ENCODE measurements around the gene MC3R. TPM values are rescaled to one million over a fixed set of nuclear protein-coding genes. Genes with fewer than 3 reads are reported as not detected.

Gene MC3R
- total RNA-seq, 1 donor from 2014 or later = not detected

DNA sequence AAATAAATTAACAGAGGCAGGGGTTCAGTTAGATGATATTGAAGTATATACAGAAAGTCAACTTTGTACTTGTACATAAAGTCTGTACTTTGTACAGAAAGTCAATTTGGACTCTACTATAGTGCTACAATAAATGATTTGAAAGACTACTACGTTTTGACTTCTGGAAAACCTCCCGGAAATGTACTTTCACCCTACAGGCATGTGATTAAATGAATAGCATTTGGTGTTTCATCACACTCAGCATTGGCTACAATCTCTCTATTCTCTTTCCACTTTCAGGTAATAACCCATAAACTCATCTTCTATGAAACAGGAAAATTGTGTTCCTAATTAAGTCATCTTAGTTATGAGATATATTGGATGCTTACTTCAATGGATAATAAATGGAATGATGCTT, 25.6 kb upstream of the MC3R start:
- no peak overlapping the region for H3K9ac ChIP-seq (ENCODE audit: low read length)
- H3K4me3 Mint-ChIP-seq (ENCODE audit: unreplicated experiment) = no peak overlapping the region
- H3K27ac ChIP-seq (ENCODE audit: low read depth, low read length) = no peak overlapping the region
- H3K27me3 Mint-ChIP-seq (ENCODE audit: low read depth, unreplicated experiment) = no peaks in the 10 kb centered on the region
- no peaks in the 10 kb centered on the region for H4K20me1 ChIP-seq (ENCODE audit: insufficient read depth, low read length)
- FAIRE-seq (no peak), DNase-seq (ENCODE audit: low read depth) (no peak)
- H3K9me3 ChIP-seq (ENCODE audit: insufficient read depth, low read depth, low read length) = peaks cover 11% of the 10 kb centered on the region
- no peak overlapping the region for H2AFZ ChIP-seq (ENCODE audit: low read depth, low read length)
- no peak overlapping the region for H3K4me2 ChIP-seq (ENCODE audit: low read length)
- H3K79me2 ChIP-seq (ENCODE audit: insufficient read depth, low read length) = no peaks in the 10 kb centered on the region
- H3K36me3 ChIP-seq (ENCODE audit: insufficient read depth, low read length) = no peaks in the 10 kb centered on the region
- TF ChIP-seq, protein P1, sequence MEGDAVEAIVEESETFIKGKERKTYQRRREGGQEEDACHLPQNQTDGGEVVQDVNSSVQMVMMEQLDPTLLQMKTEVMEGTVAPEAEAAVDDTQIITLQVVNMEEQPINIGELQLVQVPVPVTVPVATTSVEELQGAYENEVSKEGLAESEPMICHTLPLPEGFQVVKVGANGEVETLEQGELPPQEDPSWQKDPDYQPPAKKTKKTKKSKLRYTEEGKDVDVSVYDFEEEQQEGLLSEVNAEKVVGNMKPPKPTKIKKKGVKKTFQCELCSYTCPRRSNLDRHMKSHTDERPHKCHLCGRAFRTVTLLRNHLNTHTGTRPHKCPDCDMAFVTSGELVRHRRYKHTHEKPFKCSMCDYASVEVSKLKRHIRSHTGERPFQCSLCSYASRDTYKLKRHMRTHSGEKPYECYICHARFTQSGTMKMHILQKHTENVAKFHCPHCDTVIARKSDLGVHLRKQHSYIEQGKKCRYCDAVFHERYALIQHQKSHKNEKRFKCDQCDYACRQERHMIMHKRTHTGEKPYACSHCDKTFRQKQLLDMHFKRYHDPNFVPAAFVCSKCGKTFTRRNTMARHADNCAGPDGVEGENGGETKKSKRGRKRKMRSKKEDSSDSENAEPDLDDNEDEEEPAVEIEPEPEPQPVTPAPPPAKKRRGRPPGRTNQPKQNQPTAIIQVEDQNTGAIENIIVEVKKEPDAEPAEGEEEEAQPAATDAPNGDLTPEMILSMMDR (IDR thresholded peaks at IDR 0.05; ENCODE audit: insufficient read depth, low read depth, low read length) = no peak
- TF ChIP-seq EZH2 (IDR thresholded peaks at IDR 0.05; ENCODE audit: insufficient read depth, low read length) = no peak
- H3K4me1 Mint-ChIP-seq (ENCODE audit: low read depth, unreplicated experiment) = no peaks in the 10 kb centered on the region
- no peaks in the 10 kb centered on the region for H3K27me3 ChIP-seq (ENCODE audit: insufficient read depth, low read length)
- no peaks in the 10 kb centered on the region for H3K36me3 Mint-ChIP-seq (ENCODE audit: low read depth, unreplicated experiment)
- no peaks in the 10 kb centered on the region for H3K4me1 ChIP-seq (ENCODE audit: insufficient read depth, low read length)
- no peak overlapping the region for H3K4me3 ChIP-seq (ENCODE audit: insufficient read depth, low read depth, low read length)
- H3K27ac Mint-ChIP-seq (ENCODE audit: unreplicated experiment) = no peak overlapping the region
- H3K9me3 Mint-ChIP-seq (ENCODE audit: unreplicated experiment) = peaks cover 7% of the 10 kb centered on the region

DNA sequence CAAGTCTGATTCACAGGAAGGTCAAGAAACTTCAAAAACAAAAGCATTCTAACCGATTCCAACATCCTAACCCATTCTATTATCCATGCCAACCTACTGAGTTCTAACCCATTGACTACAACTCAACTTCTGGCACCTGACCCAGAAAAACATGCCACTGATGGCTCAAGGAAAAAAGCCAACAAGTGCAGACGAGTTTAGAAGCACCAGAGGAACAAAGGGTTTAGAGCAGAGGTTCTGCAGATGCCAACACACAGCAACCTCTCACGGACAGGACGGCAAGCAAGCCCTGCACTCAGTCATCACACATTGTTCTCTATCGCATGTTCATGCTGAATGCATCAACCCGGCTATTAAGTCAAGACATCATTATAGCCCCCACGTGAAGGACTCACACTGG, 25.2 kb upstream of the MC3R start:
- peaks cover 7% of the 10 kb centered on the region for H3K9me3 Mint-ChIP-seq (ENCODE audit: unreplicated experiment)
- no peak overlapping the region for H3K4me2 ChIP-seq (ENCODE audit: low read length)
- H3K36me3 Mint-ChIP-seq (ENCODE audit: low read depth, unreplicated experiment) = no peaks in the 10 kb centered on the region

GRCh38 chr20:56228021-56228420, 20.5 kb upstream of the MC3R start:
- Mint-ChIP-seq H3K9me3 (ENCODE audit: unreplicated experiment) (peaks cover 6% of the 10 kb centered on the region), H3K36me3 (ENCODE audit: low read depth, unreplicated experiment) (no peaks in the 10 kb centered on the region), H3K27ac (ENCODE audit: unreplicated experiment) (no peak overlapping the region), H3K4me3 (ENCODE audit: unreplicated experiment) (no peak overlapping the region), H3K27me3 (ENCODE audit: low read depth, unreplicated experiment) (no peaks in the 10 kb centered on the region), H3K4me1 (ENCODE audit: low read depth, unreplicated experiment) (no peaks in the 10 kb centered on the region)
- Histone ChIP-seq H3K27ac (ENCODE audit: low read depth, low read length) (no peak overlapping the region), H3K36me3 (ENCODE audit: insufficient read depth, low read length) (no peaks in the 10 kb centered on the region), H3K9ac (ENCODE audit: low read length) (no peak overlapping the region), H3K27me3 (ENCODE audit: insufficient read depth, low read length) (no peaks in the 10 kb centered on the region), H3K9me3 (ENCODE audit: insufficient read depth, low read depth, low read length) (peaks cover 4% of the 10 kb centered on the region), H3K79me2 (ENCODE audit: insufficient read depth, low read length) (no peaks in the 10 kb centered on the region), H2AFZ (ENCODE audit: low read depth, low read length) (no peak overlapping the region), H3K4me3 (ENCODE audit: insufficient read depth, low read depth, low read length) (no peak overlapping the region), H3K4me2 (ENCODE audit: low read length) (no peak overlapping the region), H3K4me1 (ENCODE audit: insufficient read depth, low read length) (no peaks in the 10 kb centered on the region), H4K20me1 (ENCODE audit: insufficient read depth, low read length) (no peaks in the 10 kb centered on the region)
- TF ChIP-seq, protein P1 (IDR thresholded peaks at IDR 0.05; ENCODE audit: insufficient read depth, low read depth, low read length) = no peak
- TF ChIP-seq EZH2 (IDR thresholded peaks at IDR 0.05; ENCODE audit: insufficient read depth, low read length) = no peak
- FAIRE-seq (no peak), DNase-seq (ENCODE audit: low read depth) (no peak)

More for the DNA sequence above, 25.2 kb upstream of the MC3R start:
- Histone ChIP-seq H4K20me1 (ENCODE audit: insufficient read depth, low read length) (no peaks in the 10 kb centered on the region), H3K4me1 (ENCODE audit: insufficient read depth, low read length) (no peaks in the 10 kb centered on the region), H3K27me3 (ENCODE audit: insufficient read depth, low read length) (no peaks in the 10 kb centered on the region), H3K9me3 (ENCODE audit: insufficient read depth, low read depth, low read length) (peaks cover 11% of the 10 kb centered on the region), H3K4me3 (ENCODE audit: insufficient read depth, low read depth, low read length) (no peak overlapping the region), H3K36me3 (ENCODE audit: insufficient read depth, low read length) (no peaks in the 10 kb centered on the region), H3K79me2 (ENCODE audit: insufficient read depth, low read length) (no peaks in the 10 kb centered on the region), H3K9ac (ENCODE audit: low read length) (no peak overlapping the region), H3K27ac (ENCODE audit: low read depth, low read length) (no peak overlapping the region), H2AFZ (ENCODE audit: low read depth, low read length) (no peak overlapping the region)
- TF ChIP-seq, protein P1 (IDR thresholded peaks at IDR 0.05; ENCODE audit: insufficient read depth, low read depth, low read length) = no peak
- TF ChIP-seq EZH2 (IDR thresholded peaks at IDR 0.05; ENCODE audit: insufficient read depth, low read length) = no peak
- DNase-seq (ENCODE audit: low read depth) (no peak), FAIRE-seq (no peak)
- Mint-ChIP-seq H3K27ac (ENCODE audit: unreplicated experiment) (no peak overlapping the region), H3K4me3 (ENCODE audit: unreplicated experiment) (no peak overlapping the region), H3K4me1 (ENCODE audit: low read depth, unreplicated experiment) (no peaks in the 10 kb centered on the region), H3K27me3 (ENCODE audit: low read depth, unreplicated experiment) (no peaks in the 10 kb centered on the region)
